HK-2 (cell line): ENCODE data around the gene NME8.

Experiments
- DNase-seq: peaks from one replicate; pipeline ENCODE4 v3.0.0-alpha.2; 2018; ENCODE audit not compliant: unreplicated experiment

Gene NME8

DNA sequence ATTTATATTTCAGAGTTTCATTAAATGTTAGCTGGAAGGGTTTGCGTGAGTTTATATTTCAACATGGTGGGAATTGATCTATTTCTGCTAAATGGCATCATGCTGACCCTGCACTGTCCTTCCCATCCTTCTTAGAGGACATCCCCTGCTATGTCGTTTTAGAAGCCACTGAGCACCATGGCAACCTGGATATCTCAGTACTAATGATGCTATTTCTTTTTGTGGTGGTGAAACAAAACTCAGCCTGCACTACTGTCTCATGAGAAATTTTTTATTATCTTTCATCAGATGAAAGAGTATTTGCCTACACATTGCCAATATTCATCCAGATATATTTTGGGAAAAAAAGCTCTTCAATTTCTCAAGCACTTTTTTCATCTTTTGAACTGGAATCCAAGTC is 84.1 kb downstream of the NME8 start:
- DNase-seq, result no peak

DNA sequence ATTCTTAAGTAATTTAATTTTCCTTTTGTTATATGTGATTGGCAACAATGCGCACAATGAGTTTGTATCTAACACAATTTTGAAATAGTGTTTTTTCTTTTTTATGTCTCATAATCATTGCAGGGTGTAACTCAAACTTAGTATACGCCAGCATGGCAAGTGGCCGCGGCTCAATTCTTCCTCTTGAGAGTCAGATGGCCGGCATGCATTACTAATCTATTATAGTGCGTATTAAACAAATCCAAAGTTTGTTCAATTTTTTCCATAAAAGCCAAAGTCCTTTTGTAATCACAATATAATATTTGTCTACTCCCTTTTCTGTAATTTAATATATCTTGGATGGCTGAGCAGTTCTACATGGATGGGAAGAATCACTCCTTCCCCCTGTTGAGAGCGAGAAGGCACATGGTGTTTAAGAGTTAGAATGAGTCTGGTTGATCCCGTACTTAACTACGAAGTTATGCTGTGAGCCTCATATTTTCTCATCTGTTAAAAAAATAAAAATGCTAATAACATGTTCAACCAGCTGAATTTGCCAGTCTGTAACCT is 84.7 kb downstream of the NME8 start:
- DNase-seq, result no peak

DNA sequence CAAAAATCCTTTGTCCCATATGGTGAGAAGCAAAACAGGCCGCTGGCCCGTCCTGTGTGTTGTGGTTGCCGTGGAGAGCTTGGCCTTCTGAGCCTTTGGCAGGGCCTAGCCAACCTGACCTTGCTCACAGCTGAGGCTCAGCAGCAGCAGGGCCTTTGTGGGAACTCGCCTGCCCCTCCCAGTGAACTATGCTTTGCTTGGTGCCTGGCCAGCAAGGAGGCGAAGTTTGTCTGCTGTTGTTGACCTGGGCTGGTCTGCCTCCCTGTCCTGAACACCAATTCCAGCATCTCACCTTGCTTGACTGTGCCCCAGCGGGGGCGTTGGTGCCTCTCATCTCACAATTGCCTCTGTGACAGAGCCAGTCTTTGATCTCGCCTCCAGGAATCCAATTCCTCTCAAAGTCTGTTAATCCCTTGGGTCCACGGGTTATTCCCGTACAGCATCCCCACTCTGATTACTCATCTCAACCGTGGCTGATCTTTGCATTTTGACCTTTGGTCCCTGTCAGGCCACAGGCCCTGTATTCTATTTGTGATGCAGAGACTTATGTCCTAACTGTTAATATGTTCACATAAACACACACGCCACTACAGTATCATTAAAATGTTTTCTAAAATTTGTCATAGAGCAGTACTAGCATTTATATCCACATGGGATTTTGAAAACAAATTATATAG is 94.7 kb downstream of the NME8 start:
- DNase-seq, result no peak

DNA sequence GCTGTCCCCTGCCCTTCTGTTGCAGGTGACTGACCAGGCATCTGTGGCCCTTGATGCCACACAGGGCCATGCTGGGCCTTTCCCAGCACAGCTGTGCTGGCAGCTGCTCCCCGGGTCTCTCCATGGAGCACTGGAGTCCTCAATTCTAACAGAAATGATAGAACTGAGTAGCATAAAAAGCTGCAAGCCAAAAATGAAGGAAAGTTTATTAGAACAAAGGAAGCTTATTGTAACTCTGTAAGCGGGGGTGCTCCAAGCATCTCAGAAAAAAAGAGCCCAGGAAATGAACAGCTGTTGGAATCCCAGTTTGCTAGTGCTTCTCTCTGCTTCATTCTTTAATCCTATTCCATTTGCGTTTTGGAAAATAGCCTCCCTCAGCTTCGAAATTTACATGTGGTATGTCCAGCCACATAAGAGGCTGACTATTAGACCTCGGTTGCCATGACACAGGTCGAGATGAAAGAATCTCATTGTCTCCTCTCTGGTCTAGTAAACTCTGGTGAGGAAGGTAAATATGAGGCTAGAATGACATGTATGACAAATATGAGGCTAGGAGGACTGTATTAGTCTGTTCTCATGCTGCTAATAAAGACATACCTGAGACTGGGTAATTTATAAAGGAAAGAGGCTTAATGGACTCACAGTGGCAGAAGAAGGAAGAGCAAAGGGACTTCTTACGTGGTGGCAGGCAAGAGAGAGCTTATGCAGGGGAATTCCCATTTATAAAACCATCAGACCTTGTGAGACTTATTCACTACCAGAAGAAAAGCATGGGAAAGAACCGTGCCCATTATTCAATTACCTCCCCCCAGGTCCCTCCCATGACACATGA is 95.7 kb downstream of the NME8 start:
- DNase-seq, result no peak

DNA sequence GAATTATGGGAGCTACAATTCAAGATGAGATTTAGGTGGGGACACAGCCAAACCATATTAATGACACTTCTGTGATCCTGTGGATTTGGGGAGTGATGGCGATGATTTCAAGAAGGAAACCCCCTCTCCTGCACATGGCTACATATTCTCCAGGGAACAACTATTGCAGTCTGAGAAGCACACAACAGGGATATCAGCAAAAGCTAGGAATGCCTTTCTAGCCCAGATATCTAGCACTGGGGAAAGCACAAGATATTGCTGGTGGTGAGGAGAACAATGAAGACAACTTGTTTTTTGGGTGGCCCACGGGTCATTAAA is 96.3 kb downstream of the NME8 start:
- DNase-seq, result no peak

DNA sequence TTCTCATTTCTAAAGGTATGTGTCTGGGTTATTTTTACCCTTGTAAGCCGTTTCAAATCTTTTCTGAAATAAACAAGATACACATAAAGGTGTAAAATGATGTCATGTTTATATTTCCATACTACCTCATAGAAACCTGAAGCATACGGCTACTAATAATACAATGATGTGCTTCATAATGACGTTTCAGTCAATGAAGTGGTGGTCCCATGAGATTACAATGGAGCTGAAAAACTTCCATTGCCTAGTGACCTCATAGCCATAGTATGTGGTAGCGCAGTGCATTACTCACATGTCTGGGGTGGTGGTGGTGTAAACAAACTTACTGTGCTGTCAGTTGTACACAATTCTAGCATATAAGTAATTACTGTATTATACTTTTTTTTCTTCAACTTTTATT is 96.9 kb downstream of the NME8 start:
- no peak for DNase-seq

DNA sequence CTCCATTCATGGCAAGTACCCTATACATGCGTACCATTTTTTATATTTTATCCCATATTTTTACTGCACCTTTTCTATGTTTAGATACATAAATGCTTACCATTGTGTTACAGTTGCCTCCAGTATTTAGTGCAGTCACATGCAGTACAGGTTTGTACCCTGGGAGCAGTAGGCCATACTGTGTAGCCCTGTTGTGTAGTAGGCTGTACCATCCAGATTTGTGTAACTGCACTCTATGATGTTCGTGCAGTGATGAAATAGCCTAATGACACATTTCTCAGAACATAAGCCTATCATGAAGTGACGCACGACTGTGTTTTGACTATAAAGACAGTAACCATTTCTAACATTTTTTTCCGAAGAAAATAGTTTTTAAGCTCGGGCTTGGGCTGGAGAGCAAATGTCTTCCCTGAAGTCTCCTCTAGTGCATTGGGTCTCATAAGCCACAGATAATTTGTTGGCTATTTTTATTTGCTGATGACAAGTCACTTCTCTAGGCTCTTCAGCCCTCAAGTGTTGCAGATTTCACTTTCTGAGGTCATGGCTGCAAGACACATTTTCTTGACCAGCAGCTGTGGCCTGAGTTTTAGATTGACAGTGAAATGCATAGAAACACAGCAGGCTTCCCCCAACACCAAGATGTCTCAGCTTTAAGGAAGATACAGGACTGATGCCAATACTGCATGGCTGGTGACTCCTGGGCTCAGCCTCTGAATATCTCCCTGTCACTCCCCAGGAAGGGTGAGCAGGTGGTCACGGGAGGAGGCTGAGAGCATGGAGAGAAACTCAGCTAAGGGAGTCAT is 98.9 kb downstream of the NME8 start:
- no peak for DNase-seq

DNA sequence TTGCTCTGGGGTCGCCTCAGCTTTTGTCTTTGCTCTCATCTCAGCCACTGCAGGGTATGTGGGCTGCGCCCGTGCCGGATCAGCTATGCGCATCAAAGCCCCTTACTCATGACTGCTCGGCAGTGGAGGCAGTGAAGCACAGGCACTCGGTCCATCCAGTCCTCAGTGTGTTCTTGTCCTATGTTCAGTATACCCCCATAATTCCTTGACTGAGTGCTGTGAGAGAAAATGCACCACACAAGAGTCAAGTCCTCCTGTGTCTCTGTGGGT is 99.5 kb downstream of the NME8 start:
- no peak for DNase-seq
